ENCODE measurements around the gene WDR87. TPM values are rescaled to one million over a fixed set of nuclear protein-coding genes. Genes with fewer than 3 reads are reported as not detected.
A peak's percentile ranks its signal among the peaks of the same experiment; 100 is the strongest.

The WDR87 gene
- polyA plus RNA-seq, 4 donors: 0.01 TPM; not detected in 3

GRCh38 chr19:37907735-37908455 is 1.5 kb upstream of the WDR87 start:
- 16 to 20% (median 17%) methylated on average over 13 of the region's 13 CpGs for WGBS, 3 donors
- Histone ChIP-seq H3K36me3 (ENCODE audit: control insufficient read depth in 3 of 3, insufficient read depth in 2 of 3, low read depth in 1 of 3, low read length in 3 of 3) (peaks cover 0 to 10% (median 0%) of the 10 kb centered on the region in 3 donors), H3K27me3 (ENCODE audit: control insufficient read depth in 3 of 3, insufficient read depth in 3 of 3, low read length in 3 of 3) (no peaks in the 10 kb centered on the region), H3K4me1 (ENCODE audit: control insufficient read depth in 3 of 3, insufficient read depth in 2 of 3, low read depth in 1 of 3, low read length in 2 of 3) (peaks cover 0 to 15% (median 8%) of the 10 kb centered on the region in 3 donors), H3K9me3 (ENCODE audit: control insufficient read depth in 2 of 2, insufficient read depth in 1 of 2, low read depth in 1 of 2, low read length in 1 of 2) (no peaks in the 10 kb centered on the region), H3K4me3 (ENCODE audit: low read depth in 1 of 3, low read length in 3 of 3) (peak overlapping the region; percentile 71 to 93 (median 90)), H3K27ac (ENCODE audit: low read depth in 1 of 3, low read length in 2 of 3) (no peak overlapping the region)
- no peak for DNase-seq
- no peak for FAIRE-seq

DNA sequence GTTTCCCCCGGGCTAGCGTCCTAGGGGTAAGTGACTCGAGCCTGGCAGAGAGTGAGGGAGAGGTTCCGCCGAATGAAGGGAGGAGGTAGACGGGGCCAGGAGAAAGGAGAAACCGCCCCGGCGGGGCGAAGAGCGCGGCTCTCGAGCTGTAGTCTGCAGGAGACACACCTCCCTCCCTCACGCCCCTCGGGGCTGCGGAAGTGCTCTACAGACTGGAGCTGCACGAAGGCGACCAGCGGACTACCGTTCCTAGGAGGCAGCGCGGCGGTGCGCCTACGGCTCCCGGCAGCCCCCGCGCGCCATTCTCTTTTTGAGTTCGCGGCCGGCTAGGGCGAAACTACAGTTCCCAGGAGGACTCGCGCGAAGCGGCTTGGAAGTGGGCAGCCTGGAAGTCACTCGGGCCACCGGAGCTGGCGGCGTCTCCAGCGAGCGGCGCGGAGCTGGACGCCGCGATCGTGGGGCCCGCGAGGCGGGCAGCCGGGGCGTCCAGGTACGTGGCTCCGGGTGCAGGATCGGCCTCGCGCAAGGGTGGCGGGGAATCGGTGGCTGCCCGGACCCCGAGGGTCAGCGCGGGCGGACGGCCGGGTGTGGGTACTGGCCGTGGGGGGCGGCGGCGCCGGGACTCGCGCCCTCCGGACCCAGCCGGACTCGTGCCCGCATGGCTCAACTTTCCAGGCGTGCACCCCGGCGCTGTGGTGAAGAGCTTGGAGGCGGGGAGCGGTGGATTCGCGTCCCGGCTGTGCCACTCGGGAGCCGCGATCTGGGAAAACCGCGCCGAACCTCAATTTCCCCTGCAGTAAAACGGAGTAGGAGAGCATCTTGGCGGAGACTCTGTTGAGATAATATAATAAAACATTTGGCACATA is 708 bp upstream of the WDR87 start, which contains the start of gene SIPA1L3:
Gene SIPA1L3 (plus strand): TSS at position 340 of the 866 bp plus-strand sequence. CDS start 174,358 bp downstream, outside the sequence.
- FAIRE-seq (no peak), DNase-seq (peak; percentile 96 to 98)
- H3K9me3 ChIP-seq (ENCODE audit: control insufficient read depth in 2 of 2, insufficient read depth in 1 of 2, low read depth in 1 of 2, low read length in 1 of 2): no peaks in the 10 kb centered on the region
- peak within 1 kb of the TSS; percentile 46 to 96 (median 71) for H3K27ac ChIP-seq (ENCODE audit: low read depth in 1 of 3, low read length in 2 of 3)
- H3K4me3 ChIP-seq (ENCODE audit: low read depth in 1 of 3, low read length in 3 of 3): peak within 1 kb of the TSS; percentile 71 to 93 (median 90)
- peaks cover 0 to 4% (median 0%) of the 10 kb centered on the region in 3 donors for H3K36me3 ChIP-seq (ENCODE audit: control insufficient read depth in 3 of 3, insufficient read depth in 2 of 3, low read depth in 1 of 3, low read length in 3 of 3)
- peaks cover 0 to 15% (median 8%) of the 10 kb centered on the region in 3 donors for H3K4me1 ChIP-seq (ENCODE audit: control insufficient read depth in 3 of 3, insufficient read depth in 2 of 3, low read depth in 1 of 3, low read length in 2 of 3)
- no peaks in the 10 kb centered on the region for H3K27me3 ChIP-seq (ENCODE audit: control insufficient read depth in 3 of 3, insufficient read depth in 3 of 3, low read length in 3 of 3)
- WGBS, 3 donors: 0% methylated on average over 52 to 95 of the region's 95 CpGs

DNA sequence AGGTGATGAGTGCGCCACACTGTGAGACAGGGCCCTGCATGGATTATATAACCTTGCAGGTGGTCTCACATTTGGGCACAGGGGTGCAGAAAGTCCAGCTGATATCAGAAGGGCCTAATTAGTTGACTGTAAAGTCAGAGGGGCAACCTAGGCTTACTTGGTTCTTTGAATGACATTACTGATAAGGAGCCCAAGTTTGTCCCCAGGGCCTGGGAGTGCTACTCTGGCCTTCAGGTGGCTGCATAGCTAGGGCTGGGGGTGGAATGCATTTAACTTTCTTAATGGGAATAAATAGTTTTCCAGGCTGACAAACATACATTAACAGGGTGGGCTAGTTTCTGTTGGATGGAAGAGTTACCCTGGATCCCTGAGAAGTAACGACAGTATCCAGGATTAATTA is 3.3 kb downstream of the WDR87 start:
- FAIRE-seq: no peak
- peaks cover 0 to 10% (median 2%) of the 10 kb centered on the region in 3 donors for H3K4me1 ChIP-seq (ENCODE audit: control insufficient read depth in 3 of 3, insufficient read depth in 2 of 3, low read depth in 1 of 3, low read length in 2 of 3)
- no peak overlapping the region for H3K4me3 ChIP-seq (ENCODE audit: low read depth in 1 of 3, low read length in 3 of 3)
- H3K27ac ChIP-seq (ENCODE audit: low read depth in 1 of 3, low read length in 2 of 3): no peak overlapping the region
- H3K9me3 ChIP-seq (ENCODE audit: control insufficient read depth in 2 of 2, insufficient read depth in 1 of 2, low read depth in 1 of 2, low read length in 1 of 2): no peaks in the 10 kb centered on the region
- DNase-seq: no peak
- no peaks in the 10 kb centered on the region for H3K27me3 ChIP-seq (ENCODE audit: control insufficient read depth in 3 of 3, insufficient read depth in 3 of 3, low read length in 3 of 3)
- no peaks in the 10 kb centered on the region for H3K36me3 ChIP-seq (ENCODE audit: control insufficient read depth in 3 of 3, insufficient read depth in 2 of 3, low read depth in 1 of 3, low read length in 3 of 3)
- 70 to 82% (median 80%) methylated on average over 2 of the region's 2 CpGs for WGBS, 3 donors

DNA sequence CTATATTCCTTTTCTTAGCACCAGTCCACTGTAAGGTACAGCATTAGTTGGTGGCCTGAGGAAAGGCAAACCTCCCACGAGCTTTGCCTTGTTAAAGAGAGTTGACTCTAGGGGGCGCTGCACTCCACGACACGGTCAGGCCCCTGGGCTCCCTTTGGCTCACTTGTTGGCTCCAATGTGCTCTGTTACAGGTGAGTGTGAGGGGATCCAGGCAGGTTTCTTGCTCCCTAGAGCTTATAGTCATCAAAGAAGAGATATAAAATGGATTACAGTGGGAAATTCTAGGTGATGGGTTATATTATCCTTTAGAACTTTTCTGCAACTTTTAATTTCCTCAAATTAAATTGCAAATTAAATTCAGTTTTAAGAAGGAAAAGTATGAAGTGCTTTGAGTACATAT is 3.7 kb downstream of the WDR87 start:
- Histone ChIP-seq H3K9me3 (ENCODE audit: control insufficient read depth in 2 of 2, insufficient read depth in 1 of 2, low read depth in 1 of 2, low read length in 1 of 2) (no peaks in the 10 kb centered on the region), H3K4me3 (ENCODE audit: low read depth in 1 of 3, low read length in 3 of 3) (no peak overlapping the region), H3K36me3 (ENCODE audit: control insufficient read depth in 3 of 3, insufficient read depth in 2 of 3, low read depth in 1 of 3, low read length in 3 of 3) (no peaks in the 10 kb centered on the region), H3K27ac (ENCODE audit: low read depth in 1 of 3, low read length in 2 of 3) (no peak overlapping the region), H3K27me3 (ENCODE audit: control insufficient read depth in 3 of 3, insufficient read depth in 3 of 3, low read length in 3 of 3) (no peaks in the 10 kb centered on the region), H3K4me1 (ENCODE audit: control insufficient read depth in 3 of 3, insufficient read depth in 2 of 3, low read depth in 1 of 3, low read length in 2 of 3) (peaks cover 0 to 10% (median 0%) of the 10 kb centered on the region in 3 donors)
- FAIRE-seq: no peak
- WGBS, 3 donors: 1% methylated on average over 4 of the region's 4 CpGs
- peak; percentile 87 to 89 for DNase-seq

GRCh38 chr19:37899966-37900365 is 6.4 kb downstream of the WDR87 start:
- H3K9me3 ChIP-seq (ENCODE audit: control insufficient read depth in 2 of 2, insufficient read depth in 1 of 2, low read depth in 1 of 2, low read length in 1 of 2): no peaks in the 10 kb centered on the region
- H3K27ac ChIP-seq (ENCODE audit: low read depth in 1 of 3, low read length in 2 of 3): no peak overlapping the region
- no peak for DNase-seq
- no peaks in the 10 kb centered on the region for H3K27me3 ChIP-seq (ENCODE audit: control insufficient read depth in 3 of 3, insufficient read depth in 3 of 3, low read length in 3 of 3)
- H3K36me3 ChIP-seq (ENCODE audit: control insufficient read depth in 3 of 3, insufficient read depth in 2 of 3, low read depth in 1 of 3, low read length in 3 of 3): no peaks in the 10 kb centered on the region
- H3K4me3 ChIP-seq (ENCODE audit: low read depth in 1 of 3, low read length in 3 of 3): no peak overlapping the region
- 64 to 72% (median 67%) methylated on average over 2 of the region's 2 CpGs for WGBS, 3 donors
- FAIRE-seq: no peak
- H3K4me1 ChIP-seq (ENCODE audit: control insufficient read depth in 3 of 3, insufficient read depth in 2 of 3, low read depth in 1 of 3, low read length in 2 of 3): no peaks in the 10 kb centered on the region

DNA sequence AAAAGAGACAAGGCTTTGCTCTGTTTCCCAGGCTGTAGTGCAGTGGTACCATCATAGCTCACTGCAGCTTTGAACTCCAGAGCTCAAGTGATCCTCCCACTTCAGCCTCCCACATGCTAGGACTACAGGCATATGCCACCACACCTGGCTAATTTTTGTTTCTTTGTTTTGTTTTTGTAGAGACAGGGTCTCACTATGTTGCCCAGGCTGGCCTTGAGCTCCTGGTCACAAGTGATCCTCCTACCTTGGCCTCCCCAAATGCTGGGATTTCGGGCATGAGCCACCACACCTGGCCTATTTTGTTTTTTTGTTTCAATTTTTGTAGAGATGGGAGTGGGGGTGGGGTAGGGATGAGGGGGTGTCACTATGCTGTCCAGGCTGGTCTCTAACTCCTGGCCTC is 6.9 kb downstream of the WDR87 start:
- Histone ChIP-seq H3K27ac (ENCODE audit: low read depth in 1 of 3, low read length in 2 of 3) (no peak overlapping the region), H3K27me3 (ENCODE audit: control insufficient read depth in 3 of 3, insufficient read depth in 3 of 3, low read length in 3 of 3) (no peaks in the 10 kb centered on the region), H3K9me3 (ENCODE audit: control insufficient read depth in 2 of 2, insufficient read depth in 1 of 2, low read depth in 1 of 2, low read length in 1 of 2) (no peaks in the 10 kb centered on the region), H3K36me3 (ENCODE audit: control insufficient read depth in 3 of 3, insufficient read depth in 2 of 3, low read depth in 1 of 3, low read length in 3 of 3) (no peaks in the 10 kb centered on the region), H3K4me3 (ENCODE audit: low read depth in 1 of 3, low read length in 3 of 3) (no peak overlapping the region), H3K4me1 (ENCODE audit: control insufficient read depth in 3 of 3, insufficient read depth in 2 of 3, low read depth in 1 of 3, low read length in 2 of 3) (peaks cover 0 to under 1% (median 0%) of the 10 kb centered on the region in 3 donors)
- 82 to 89% (median 82%) methylated on average over 1 of the region's 1 CpG for WGBS, 3 donors
- FAIRE-seq (no peak), DNase-seq (no peak)

DNA sequence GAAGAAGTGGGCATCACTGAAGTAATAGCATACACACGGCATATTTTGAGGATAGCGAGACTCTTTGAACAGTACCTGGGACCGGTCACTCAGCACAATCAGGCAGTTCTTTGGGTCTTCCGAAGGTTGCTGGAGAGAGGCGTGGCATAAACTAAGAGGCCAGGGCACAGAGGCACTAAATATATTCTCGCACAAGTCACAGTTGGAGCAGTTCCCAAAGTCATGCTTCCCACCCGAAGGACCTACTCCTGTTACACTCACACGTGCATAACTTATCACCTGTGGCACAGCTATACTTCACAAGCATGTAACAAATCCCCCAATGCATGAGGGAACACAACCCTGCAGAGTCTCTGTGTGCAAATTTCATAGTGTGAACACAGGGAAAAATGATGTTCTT is 10.2 kb downstream of the WDR87 start:
- Histone ChIP-seq H3K9me3 (ENCODE audit: control insufficient read depth in 2 of 2, insufficient read depth in 1 of 2, low read depth in 1 of 2, low read length in 1 of 2) (no peaks in the 10 kb centered on the region), H3K36me3 (ENCODE audit: control insufficient read depth in 3 of 3, insufficient read depth in 2 of 3, low read depth in 1 of 3, low read length in 3 of 3) (no peaks in the 10 kb centered on the region), H3K27me3 (ENCODE audit: control insufficient read depth in 3 of 3, insufficient read depth in 3 of 3, low read length in 3 of 3) (peaks cover 0 to 3% (median 0%) of the 10 kb centered on the region in 3 donors), H3K4me1 (ENCODE audit: control insufficient read depth in 3 of 3, insufficient read depth in 2 of 3, low read depth in 1 of 3, low read length in 2 of 3) (peaks cover 0 to 10% (median 0%) of the 10 kb centered on the region in 3 donors), H3K27ac (ENCODE audit: low read depth in 1 of 3, low read length in 2 of 3) (no peak overlapping the region), H3K4me3 (ENCODE audit: low read depth in 1 of 3, low read length in 3 of 3) (no peak overlapping the region)
- 86 to 87% (median 87%) methylated on average over 8 of the region's 8 CpGs for WGBS, 3 donors
- no peak for DNase-seq
- FAIRE-seq: no peak

GRCh38 chr19:37893845-37894575 is 12.4 kb downstream of the WDR87 start:
- peaks cover 0 to 10% (median 0%) of the 10 kb centered on the region in 3 donors for H3K4me1 ChIP-seq (ENCODE audit: control insufficient read depth in 3 of 3, insufficient read depth in 2 of 3, low read depth in 1 of 3, low read length in 2 of 3)
- FAIRE-seq (no peak), DNase-seq (peak; percentile 68 to 76)
- H3K36me3 ChIP-seq (ENCODE audit: control insufficient read depth in 3 of 3, insufficient read depth in 2 of 3, low read depth in 1 of 3, low read length in 3 of 3): no peaks in the 10 kb centered on the region
- peaks cover 0 to 3% (median 0%) of the 10 kb centered on the region in 3 donors for H3K27me3 ChIP-seq (ENCODE audit: control insufficient read depth in 3 of 3, insufficient read depth in 3 of 3, low read length in 3 of 3)
- no peak overlapping the region for H3K27ac ChIP-seq (ENCODE audit: low read depth in 1 of 3, low read length in 2 of 3)
- no peak overlapping the region for H3K4me3 ChIP-seq (ENCODE audit: low read depth in 1 of 3, low read length in 3 of 3)
- H3K9me3 ChIP-seq (ENCODE audit: control insufficient read depth in 2 of 2, insufficient read depth in 1 of 2, low read depth in 1 of 2, low read length in 1 of 2): no peaks in the 10 kb centered on the region
- 31 to 69% (median 45%) methylated on average over 11 of the region's 11 CpGs for WGBS, 3 donors
